ENCODE results near the gene OR6J1.

Gene OR6J1

DNA sequence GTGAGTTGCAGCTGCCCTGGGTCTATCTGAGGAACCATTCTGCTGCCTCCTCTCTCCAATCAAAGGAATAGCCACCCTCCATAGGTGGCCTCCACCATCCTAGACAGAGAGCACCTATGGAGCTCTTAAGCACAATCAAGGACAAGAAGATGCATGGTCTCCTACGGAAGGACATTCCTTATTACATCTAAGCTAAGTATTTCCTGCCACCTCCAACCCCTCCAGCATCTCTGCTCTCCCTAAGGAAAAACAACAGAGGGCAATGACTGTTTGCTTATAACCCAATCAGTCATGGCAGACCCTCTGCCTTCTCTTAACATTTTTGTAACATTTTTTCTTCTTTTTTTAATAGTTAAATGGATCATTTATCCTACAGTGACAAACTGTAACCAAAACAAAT, 14.8 kb upstream of the OR6J1 start:
- TF ChIP-seq, protein P1, sequence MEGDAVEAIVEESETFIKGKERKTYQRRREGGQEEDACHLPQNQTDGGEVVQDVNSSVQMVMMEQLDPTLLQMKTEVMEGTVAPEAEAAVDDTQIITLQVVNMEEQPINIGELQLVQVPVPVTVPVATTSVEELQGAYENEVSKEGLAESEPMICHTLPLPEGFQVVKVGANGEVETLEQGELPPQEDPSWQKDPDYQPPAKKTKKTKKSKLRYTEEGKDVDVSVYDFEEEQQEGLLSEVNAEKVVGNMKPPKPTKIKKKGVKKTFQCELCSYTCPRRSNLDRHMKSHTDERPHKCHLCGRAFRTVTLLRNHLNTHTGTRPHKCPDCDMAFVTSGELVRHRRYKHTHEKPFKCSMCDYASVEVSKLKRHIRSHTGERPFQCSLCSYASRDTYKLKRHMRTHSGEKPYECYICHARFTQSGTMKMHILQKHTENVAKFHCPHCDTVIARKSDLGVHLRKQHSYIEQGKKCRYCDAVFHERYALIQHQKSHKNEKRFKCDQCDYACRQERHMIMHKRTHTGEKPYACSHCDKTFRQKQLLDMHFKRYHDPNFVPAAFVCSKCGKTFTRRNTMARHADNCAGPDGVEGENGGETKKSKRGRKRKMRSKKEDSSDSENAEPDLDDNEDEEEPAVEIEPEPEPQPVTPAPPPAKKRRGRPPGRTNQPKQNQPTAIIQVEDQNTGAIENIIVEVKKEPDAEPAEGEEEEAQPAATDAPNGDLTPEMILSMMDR (IDR thresholded peaks at IDR 0.05; ENCODE audit: control insufficient read depth, extremely low read depth, insufficient read depth): no peak
- H3K4me3 ChIP-seq (ENCODE audit: low read depth, low read length): no peak overlapping the region
- no peak for DNase-seq (ENCODE audit: low read depth)

- TF ChIP-seq, protein P1 (IDR thresholded peaks at IDR 0.05; ENCODE audit: control insufficient read depth, extremely low read depth, insufficient read depth): peak; percentile 80
- DNase-seq (ENCODE audit: low read depth): no peak
- H3K4me3 ChIP-seq (ENCODE audit: low read depth, low read length): no peak overlapping the region
These were observed 13.7 kb upstream of the OR6J1 start for GRCh38 chr14:22657861-22658260.

GRCh38 chr14:22656945-22657731, 13.0 kb upstream of the OR6J1 start:
- TF ChIP-seq, protein P1 (IDR thresholded peaks at IDR 0.05; ENCODE audit: control insufficient read depth, extremely low read depth, insufficient read depth): no peak
- DNase-seq (ENCODE audit: low read depth): no peak
- no peak overlapping the region for H3K4me3 ChIP-seq (ENCODE audit: low read depth, low read length)

GRCh38 chr14:22656226-22656625, 12.1 kb upstream of the OR6J1 start:
- no peak for DNase-seq (ENCODE audit: low read depth)
- TF ChIP-seq, protein P1 (IDR thresholded peaks at IDR 0.05; ENCODE audit: control insufficient read depth, extremely low read depth, insufficient read depth): no peak
- H3K4me3 ChIP-seq (ENCODE audit: low read depth, low read length): no peak overlapping the region

DNA sequence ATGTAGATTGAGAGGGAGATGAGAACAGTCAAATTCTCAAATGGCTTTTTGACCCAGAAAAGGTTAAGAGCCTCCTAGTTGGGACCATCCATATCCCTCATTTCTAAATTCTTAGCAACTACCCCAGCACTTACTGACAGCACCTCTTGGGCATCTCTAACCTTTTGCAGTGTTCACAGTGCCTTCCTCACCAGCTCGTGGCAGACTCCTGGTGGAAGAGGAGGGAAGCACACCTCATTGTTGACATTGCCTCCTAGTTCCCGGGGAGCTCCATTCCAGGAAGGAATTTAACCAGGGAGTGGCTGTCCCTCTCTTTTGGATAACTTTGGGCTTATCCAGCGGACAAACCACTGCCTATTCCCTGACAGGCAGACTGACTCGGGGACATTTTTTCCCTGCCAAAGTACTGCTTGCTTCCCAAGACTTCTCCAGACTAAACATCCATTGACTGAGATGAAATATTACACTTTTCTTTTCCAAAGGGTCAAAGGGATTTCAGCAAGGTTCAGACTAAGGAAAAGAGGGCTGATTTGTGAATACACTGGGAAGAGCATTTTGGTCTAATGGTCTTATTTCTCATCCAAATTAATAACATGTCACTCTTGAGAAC, 9.0 kb upstream of the OR6J1 start:
- peak; percentile 30 for DNase-seq (ENCODE audit: low read depth)
- TF ChIP-seq, protein P1 (IDR thresholded peaks at IDR 0.05; ENCODE audit: control insufficient read depth, extremely low read depth, insufficient read depth): peak; percentile 97
- no peak overlapping the region for H3K4me3 ChIP-seq (ENCODE audit: low read depth, low read length)

- no peak for DNase-seq (ENCODE audit: low read depth)
- TF ChIP-seq, protein P1 (IDR thresholded peaks at IDR 0.05; ENCODE audit: control insufficient read depth, extremely low read depth, insufficient read depth): no peak
- no peak overlapping the region for H3K4me3 ChIP-seq (ENCODE audit: low read depth, low read length)
These were observed 7.4 kb upstream of the OR6J1 start for GRCh38 chr14:22651586-22651985.
